Stimulated activated CD4-positive, alpha-beta T cell treated with anti-CD3 and anti-CD28 coated beads, Interleukin-15, amount 100 ng/mL, for 24 hours (primary cell): ENCODE measurements around the gene TTC7B.
A peak's percentile ranks its signal among the peaks of the same experiment; 100 is the strongest.

Source experiments
- DNase-seq: peaks from one replicate; pipeline ENCODE4 v3.0.0-alpha.2; 2020

The TTC7B gene

GRCh38 chr14:90697577-90698206 is 118.5 kb downstream of the TTC7B start:
- peak; percentile 84 for DNase-seq

GRCh38 chr14:90697132-90697531 is 119.1 kb downstream of the TTC7B start:
- no peak for DNase-seq

- DNase-seq: no peak
These were observed 119.5 kb downstream of the TTC7B start for GRCh38 chr14:90696720-90697119.

- no peak for DNase-seq
These were observed 120.1 kb downstream of the TTC7B start for GRCh38 chr14:90695997-90696660.

GRCh38 chr14:90693413-90693812 is 122.8 kb downstream of the TTC7B start:
- no peak for DNase-seq

- no peak for DNase-seq
These were observed 123.4 kb downstream of the TTC7B start for GRCh38 chr14:90692826-90693225.

GRCh38 chr14:90692061-90692460 is 124.2 kb downstream of the TTC7B start:
- DNase-seq: no peak

GRCh38 chr14:90691627-90692026 is 124.6 kb downstream of the TTC7B start:
- no peak for DNase-seq

GRCh38 chr14:90687680-90688079 is 128.6 kb downstream of the TTC7B start:
- DNase-seq: no peak

GRCh38 chr14:90682615-90683014 is 133.6 kb downstream of the TTC7B start:
- DNase-seq: no peak

GRCh38 chr14:90681929-90682328 is 134.3 kb downstream of the TTC7B start:
- DNase-seq: no peak

GRCh38 chr14:90678846-90679362 is 137.3 kb downstream of the TTC7B start:
- DNase-seq: no peak

- no peak for DNase-seq
These were observed 137.8 kb downstream of the TTC7B start for GRCh38 chr14:90678420-90678819.

- peak; percentile 35 for DNase-seq
These were observed 138.7 kb downstream of the TTC7B start for GRCh38 chr14:90677484-90678050.

- DNase-seq: no peak
These were observed 139.3 kb downstream of the TTC7B start for GRCh38 chr14:90676912-90677311.

GRCh38 chr14:90676356-90676755 is 139.9 kb downstream of the TTC7B start:
- no peak for DNase-seq

GRCh38 chr14:90675399-90675798 is 140.8 kb downstream of the TTC7B start:
- DNase-seq: no peak

- no peak for DNase-seq
These were observed 141.5 kb downstream of the TTC7B start for GRCh38 chr14:90674716-90675115.

- no peak for DNase-seq
These were observed 142.1 kb downstream of the TTC7B start for GRCh38 chr14:90674043-90674670.

GRCh38 chr14:90671382-90672234 is 144.6 kb downstream of the TTC7B start:
- no peak for DNase-seq

GRCh38 chr14:90669731-90670130 is 146.5 kb downstream of the TTC7B start:
- no peak for DNase-seq

GRCh38 chr14:90666571-90666970 is 149.7 kb downstream of the TTC7B start:
- no peak for DNase-seq
